ENCODE data around the gene MAGI3. TPM values are rescaled to one million over a fixed set of nuclear protein-coding genes. Genes with fewer than 3 reads are reported as not detected.

Gene MAGI3
- total and polyA plus RNA-seq, 2 donors (not counting 1 experiment from before 2014, with no cell fraction given) = 5.1 to 9.2 TPM

- TF ChIP-seq, protein P1, sequence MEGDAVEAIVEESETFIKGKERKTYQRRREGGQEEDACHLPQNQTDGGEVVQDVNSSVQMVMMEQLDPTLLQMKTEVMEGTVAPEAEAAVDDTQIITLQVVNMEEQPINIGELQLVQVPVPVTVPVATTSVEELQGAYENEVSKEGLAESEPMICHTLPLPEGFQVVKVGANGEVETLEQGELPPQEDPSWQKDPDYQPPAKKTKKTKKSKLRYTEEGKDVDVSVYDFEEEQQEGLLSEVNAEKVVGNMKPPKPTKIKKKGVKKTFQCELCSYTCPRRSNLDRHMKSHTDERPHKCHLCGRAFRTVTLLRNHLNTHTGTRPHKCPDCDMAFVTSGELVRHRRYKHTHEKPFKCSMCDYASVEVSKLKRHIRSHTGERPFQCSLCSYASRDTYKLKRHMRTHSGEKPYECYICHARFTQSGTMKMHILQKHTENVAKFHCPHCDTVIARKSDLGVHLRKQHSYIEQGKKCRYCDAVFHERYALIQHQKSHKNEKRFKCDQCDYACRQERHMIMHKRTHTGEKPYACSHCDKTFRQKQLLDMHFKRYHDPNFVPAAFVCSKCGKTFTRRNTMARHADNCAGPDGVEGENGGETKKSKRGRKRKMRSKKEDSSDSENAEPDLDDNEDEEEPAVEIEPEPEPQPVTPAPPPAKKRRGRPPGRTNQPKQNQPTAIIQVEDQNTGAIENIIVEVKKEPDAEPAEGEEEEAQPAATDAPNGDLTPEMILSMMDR (conservative IDR thresholded peaks at IDR 0.05 in 1 of 2, IDR thresholded peaks at IDR 0.05 in 1 of 2; ENCODE audit: low read depth in 1 of 2, low read length in 2 of 2) = no peak
- TF ChIP-seq EZH2 (IDR thresholded peaks at IDR 0.05; ENCODE audit: low read length, missing control alignments) = no peak
These were observed 150.0 kb downstream of the MAGI3 start for GRCh38 chr1:113540335-113540734.

GRCh38 chr1:113541106-113541505, 150.8 kb downstream of the MAGI3 start:
- TF ChIP-seq, protein P1 (conservative IDR thresholded peaks at IDR 0.05 in 1 of 2, IDR thresholded peaks at IDR 0.05 in 1 of 2; ENCODE audit: low read depth in 1 of 2, low read length in 2 of 2) = no peak
- no peak for TF ChIP-seq EZH2 (IDR thresholded peaks at IDR 0.05; ENCODE audit: low read length, missing control alignments)
- peaks cover 4% of the 10 kb centered on the region for H3K4me1 ChIP-seq (ENCODE audit: control insufficient read depth, extremely low read depth, insufficient read depth, low read length)
- no peak overlapping the region for H2AFZ ChIP-seq (ENCODE audit: low read length)
- H3K27me3 ChIP-seq (ENCODE audit: control insufficient read depth, insufficient read depth, low read length) = no peaks in the 10 kb centered on the region
- no peaks in the 10 kb centered on the region for H4K20me1 ChIP-seq (ENCODE audit: control insufficient read depth, extremely low read depth, insufficient read depth, low read length)
- H3K27ac ChIP-seq (ENCODE audit: insufficient read depth, low read length) = no peak overlapping the region
- H3K4me2 ChIP-seq (ENCODE audit: extremely low read depth, insufficient read depth, low read length) = no peak overlapping the region
- no peaks in the 10 kb centered on the region for H3K36me3 ChIP-seq (ENCODE audit: control insufficient read depth, insufficient read depth, low read length)
- DNase-seq (ENCODE audit: low read depth in 2 of 2) = no peak
- no peak overlapping the region for H3K4me3 ChIP-seq (replicated peaks in 1 of 4; ENCODE audit: control extremely low read depth in 1 of 4, insufficient read depth in 1 of 4, low read depth in 3 of 4, low read length in 4 of 4)
- H3K9me3 ChIP-seq (ENCODE audit: control insufficient read depth, insufficient read depth, low read depth, low read length) = no peaks in the 10 kb centered on the region
- no peaks in the 10 kb centered on the region for H3K79me2 ChIP-seq (ENCODE audit: control insufficient read depth, insufficient read depth, low read length)
- no peak overlapping the region for H3K9ac ChIP-seq (ENCODE audit: insufficient read depth, low read length)

More at GRCh38 chr1:113540335-113540734, 150.0 kb downstream of the MAGI3 start:
- H4K20me1 ChIP-seq (ENCODE audit: control insufficient read depth, extremely low read depth, insufficient read depth, low read length) = no peaks in the 10 kb centered on the region
- H3K9me3 ChIP-seq (ENCODE audit: control insufficient read depth, insufficient read depth, low read depth, low read length) = no peaks in the 10 kb centered on the region
- H3K4me3 ChIP-seq (replicated peaks in 1 of 4; ENCODE audit: control extremely low read depth in 1 of 4, insufficient read depth in 1 of 4, low read depth in 3 of 4, low read length in 4 of 4) = no peak overlapping the region
- no peaks in the 10 kb centered on the region for H3K27me3 ChIP-seq (ENCODE audit: control insufficient read depth, insufficient read depth, low read length)
- H3K4me1 ChIP-seq (ENCODE audit: control insufficient read depth, extremely low read depth, insufficient read depth, low read length) = peaks cover 4% of the 10 kb centered on the region
- DNase-seq (ENCODE audit: low read depth in 2 of 2) = no peak
- no peaks in the 10 kb centered on the region for H3K79me2 ChIP-seq (ENCODE audit: control insufficient read depth, insufficient read depth, low read length)
- no peak overlapping the region for H3K27ac ChIP-seq (ENCODE audit: insufficient read depth, low read length)
- no peak overlapping the region for H3K4me2 ChIP-seq (ENCODE audit: extremely low read depth, insufficient read depth, low read length)
- H2AFZ ChIP-seq (ENCODE audit: low read length) = no peak overlapping the region
- no peaks in the 10 kb centered on the region for H3K36me3 ChIP-seq (ENCODE audit: control insufficient read depth, insufficient read depth, low read length)
- H3K9ac ChIP-seq (ENCODE audit: insufficient read depth, low read length) = no peak overlapping the region

- H2AFZ ChIP-seq (ENCODE audit: low read length) = no peak overlapping the region
- DNase-seq (ENCODE audit: low read depth in 2 of 2) = peak; percentile 62 to 93
- no peaks in the 10 kb centered on the region for H3K9me3 ChIP-seq (ENCODE audit: control insufficient read depth, insufficient read depth, low read depth, low read length)
- no peak overlapping the region for H3K4me3 ChIP-seq (replicated peaks in 1 of 4; ENCODE audit: control extremely low read depth in 1 of 4, insufficient read depth in 1 of 4, low read depth in 3 of 4, low read length in 4 of 4)
- peaks cover 4% of the 10 kb centered on the region for H3K4me1 ChIP-seq (ENCODE audit: control insufficient read depth, extremely low read depth, insufficient read depth, low read length)
- no peak overlapping the region for H3K27ac ChIP-seq (ENCODE audit: insufficient read depth, low read length)
- H3K9ac ChIP-seq (ENCODE audit: insufficient read depth, low read length) = no peak overlapping the region
- H3K36me3 ChIP-seq (ENCODE audit: control insufficient read depth, insufficient read depth, low read length) = no peaks in the 10 kb centered on the region
- H3K4me2 ChIP-seq (ENCODE audit: extremely low read depth, insufficient read depth, low read length) = no peak overlapping the region
- H3K27me3 ChIP-seq (ENCODE audit: control insufficient read depth, insufficient read depth, low read length) = no peaks in the 10 kb centered on the region
- TF ChIP-seq, protein P1 (conservative IDR thresholded peaks at IDR 0.05 in 1 of 2, IDR thresholded peaks at IDR 0.05 in 1 of 2; ENCODE audit: low read depth in 1 of 2, low read length in 2 of 2) = no peak
- TF ChIP-seq EZH2 (IDR thresholded peaks at IDR 0.05; ENCODE audit: low read length, missing control alignments) = no peak
- H4K20me1 ChIP-seq (ENCODE audit: control insufficient read depth, extremely low read depth, insufficient read depth, low read length) = no peaks in the 10 kb centered on the region
- H3K79me2 ChIP-seq (ENCODE audit: control insufficient read depth, insufficient read depth, low read length) = no peaks in the 10 kb centered on the region
These were observed 151.9 kb downstream of the MAGI3 start for GRCh38 chr1:113542221-113542701.
